BJ (cell line): ENCODE measurements around the gene ATP6V1B1. TPM values are rescaled to one million over a fixed set of nuclear protein-coding genes. Genes with fewer than 3 reads are reported as not detected.

Experiments
- CTCF ChIA-PET: fragments of 350-600 bp; formaldehyde crosslinking; extraction: SDS; loops from one replicate; lab custom pipeline; 2021; ENCODE audit warnings: antibody characterized with exemption, inconsistent platforms; lab: Yijun Ruan, JAX
- POLR2A ChIA-PET: fragments of 300-600 bp; sonication (Branson Sonifier 250); formaldehyde crosslinking; extraction: SDS; loops from one replicate; lab custom pipeline; 2021; ENCODE audit warnings: antibody characterized with exemption; lab: Charles Lee
- DNase-seq: peaks from one replicate; pipeline ENCODE4 v3.0.0-alpha.2; 2011; ENCODE audit warnings: low read depth
- H3K27me3 ChIP-seq: 2 replicates; pipeline ENCODE4 v1.6.0; 2011; ENCODE audit warnings: low read length; ENCODE audit not compliant: control insufficient read depth, insufficient read depth
- H3K36me3 ChIP-seq: 2 replicates; pipeline ENCODE4 v1.5.1; 2011; ENCODE audit warnings: low read length; ENCODE audit not compliant: control insufficient read depth, insufficient read depth
- H3K4me3 ChIP-seq: 2 replicates; pipeline ENCODE4 v1.5.1; 2011; ENCODE audit warnings: low read depth, mild to moderate bottlenecking, control low read depth, low read length
- polyA plus RNA-seq: library from polyadenylated mRNA; depleted of rRNA; stranded (reverse); fragments of >200 nt; gene quantifications from 2 replicates; pipeline ENCODE4 v1.2.3, GENCODE V29; 2011
- TF ChIP-seq, protein P1 (sequence below): IDR thresholded peaks from 2 replicates; pipeline ENCODE4 v1.5.1; 2011; ENCODE audit warnings: low read depth, mild to moderate bottlenecking, control low read depth, inconsistent platforms, low read length, moderate library complexity; ENCODE audit not compliant: insufficient read depth

ATP6V1B1 gene
- polyA plus RNA-seq, 1 experiment, result 1.3 TPM

DNA sequence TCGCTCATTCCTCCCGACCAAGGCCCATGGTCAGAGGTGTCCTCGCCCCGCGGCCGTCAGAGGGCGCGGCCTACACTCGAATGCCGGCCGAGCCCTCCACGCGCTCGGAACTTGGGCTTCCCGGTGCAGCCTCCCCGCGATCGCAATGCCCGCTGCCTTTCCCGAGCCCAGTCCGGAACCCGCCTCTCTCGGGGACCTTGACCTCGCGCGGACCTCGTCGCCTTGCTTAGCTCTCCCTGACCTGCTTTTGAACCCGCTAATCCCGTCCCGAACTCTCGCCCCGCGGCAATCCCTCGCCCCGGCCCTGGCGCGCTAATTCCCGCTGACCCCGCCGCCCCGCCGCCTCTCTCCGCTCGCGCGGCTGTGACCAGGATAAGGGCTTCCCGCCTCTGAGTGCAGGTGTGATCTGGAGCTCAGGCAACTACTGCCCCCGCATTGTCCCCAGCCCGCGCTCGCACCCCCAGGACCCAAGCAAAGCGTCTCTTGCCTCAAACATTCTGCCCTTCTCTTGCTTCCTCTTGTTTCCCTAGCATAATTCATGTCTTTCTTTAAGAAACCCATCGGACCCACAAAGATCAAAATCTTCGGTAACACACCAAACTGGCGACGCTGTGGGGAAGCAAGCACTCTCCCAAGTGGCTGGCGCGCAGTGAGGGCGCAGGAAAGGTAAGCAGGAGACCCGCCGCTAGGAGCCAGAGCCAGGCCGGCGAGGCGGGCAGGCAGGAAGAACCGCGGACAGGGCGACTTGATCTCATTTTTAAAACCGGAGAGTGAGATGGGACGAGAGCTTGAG is 46.6 kb upstream of the ATP6V1B1 start:
- Histone ChIP-seq H3K27me3 (peaks cover 71% of the 10 kb centered on the region), H3K36me3 (no peaks in the 10 kb centered on the region), H3K4me3 (no peak overlapping the region)
- TF ChIP-seq, protein P1, sequence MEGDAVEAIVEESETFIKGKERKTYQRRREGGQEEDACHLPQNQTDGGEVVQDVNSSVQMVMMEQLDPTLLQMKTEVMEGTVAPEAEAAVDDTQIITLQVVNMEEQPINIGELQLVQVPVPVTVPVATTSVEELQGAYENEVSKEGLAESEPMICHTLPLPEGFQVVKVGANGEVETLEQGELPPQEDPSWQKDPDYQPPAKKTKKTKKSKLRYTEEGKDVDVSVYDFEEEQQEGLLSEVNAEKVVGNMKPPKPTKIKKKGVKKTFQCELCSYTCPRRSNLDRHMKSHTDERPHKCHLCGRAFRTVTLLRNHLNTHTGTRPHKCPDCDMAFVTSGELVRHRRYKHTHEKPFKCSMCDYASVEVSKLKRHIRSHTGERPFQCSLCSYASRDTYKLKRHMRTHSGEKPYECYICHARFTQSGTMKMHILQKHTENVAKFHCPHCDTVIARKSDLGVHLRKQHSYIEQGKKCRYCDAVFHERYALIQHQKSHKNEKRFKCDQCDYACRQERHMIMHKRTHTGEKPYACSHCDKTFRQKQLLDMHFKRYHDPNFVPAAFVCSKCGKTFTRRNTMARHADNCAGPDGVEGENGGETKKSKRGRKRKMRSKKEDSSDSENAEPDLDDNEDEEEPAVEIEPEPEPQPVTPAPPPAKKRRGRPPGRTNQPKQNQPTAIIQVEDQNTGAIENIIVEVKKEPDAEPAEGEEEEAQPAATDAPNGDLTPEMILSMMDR, result no peak
- POLR2A ChIA-PET, result no interaction called here
- CTCF ChIA-PET, result interaction anchor here (4.5 kb wide), 1 partner anchor 18 kb away, joined by 20 read pairs; no protein-coding TSS in a partner anchor
- DNase-seq, result no peak

DNA sequence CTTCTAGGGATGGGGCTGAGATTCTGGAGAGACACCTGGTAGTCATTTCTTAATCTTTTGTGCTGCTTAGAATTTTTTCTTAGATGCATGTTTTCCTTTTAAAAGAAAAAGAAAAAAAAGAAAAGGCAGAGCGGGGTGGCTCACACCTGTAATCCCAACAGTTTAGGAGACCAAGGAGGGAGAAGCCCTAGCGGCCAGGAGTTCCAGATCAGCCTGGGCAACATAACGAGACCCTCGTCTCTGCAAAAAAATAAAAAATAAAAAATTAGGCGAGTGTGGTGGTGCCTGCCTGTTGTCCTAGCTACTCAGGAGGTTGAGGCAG is 46.0 kb upstream of the ATP6V1B1 start:
- no peaks in the 10 kb centered on the region for H3K36me3 ChIP-seq
- ChIA-PET POLR2A (no interaction called here), CTCF (interaction anchor here (4.5 kb wide), 1 partner anchor 18 kb away, joined by 20 read pairs; no protein-coding TSS in a partner anchor)
- TF ChIP-seq, protein P1, result no peak
- H3K4me3 ChIP-seq, result no peak overlapping the region
- peaks cover 74% of the 10 kb centered on the region for H3K27me3 ChIP-seq
- DNase-seq, result no peak

DNA sequence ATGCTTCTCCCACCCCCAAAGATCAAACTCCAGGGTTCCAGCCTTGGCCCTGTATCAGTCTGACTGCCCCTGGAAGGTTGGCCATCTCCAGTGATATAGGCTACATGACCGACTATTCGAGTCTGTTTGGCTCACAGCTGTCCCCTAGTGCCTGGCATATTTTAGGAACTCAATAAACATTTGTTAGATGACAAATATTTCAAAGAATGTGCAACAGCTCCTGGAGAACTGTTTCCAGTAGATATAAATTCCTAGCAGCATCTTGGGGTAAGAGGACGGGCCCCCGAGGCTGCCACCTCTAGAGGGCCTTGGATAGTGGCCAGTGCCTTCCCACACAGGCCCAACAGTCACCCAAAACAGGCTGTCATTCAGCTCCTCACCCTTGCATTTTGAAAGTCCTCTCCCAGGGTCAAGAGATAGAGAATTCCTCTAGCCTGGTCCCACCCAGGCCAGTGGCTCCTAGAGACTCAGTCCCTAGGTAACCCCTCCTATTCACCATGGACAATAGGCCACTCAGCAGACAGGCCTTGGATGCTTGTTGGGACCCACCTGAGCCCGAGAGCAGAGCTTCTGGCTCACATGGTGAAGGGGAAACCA is 45.1 kb upstream of the ATP6V1B1 start:
- DNase-seq, result no peak
- TF ChIP-seq, protein P1, result no peak
- Histone ChIP-seq H3K27me3 (peaks cover 79% of the 10 kb centered on the region), H3K4me3 (no peak overlapping the region), H3K36me3 (no peaks in the 10 kb centered on the region)
- CTCF ChIA-PET, result interaction anchor here (4.5 kb wide), 1 partner anchor 19 kb away, joined by 20 read pairs; no protein-coding TSS in a partner anchor
- POLR2A ChIA-PET, result no interaction called here

DNA sequence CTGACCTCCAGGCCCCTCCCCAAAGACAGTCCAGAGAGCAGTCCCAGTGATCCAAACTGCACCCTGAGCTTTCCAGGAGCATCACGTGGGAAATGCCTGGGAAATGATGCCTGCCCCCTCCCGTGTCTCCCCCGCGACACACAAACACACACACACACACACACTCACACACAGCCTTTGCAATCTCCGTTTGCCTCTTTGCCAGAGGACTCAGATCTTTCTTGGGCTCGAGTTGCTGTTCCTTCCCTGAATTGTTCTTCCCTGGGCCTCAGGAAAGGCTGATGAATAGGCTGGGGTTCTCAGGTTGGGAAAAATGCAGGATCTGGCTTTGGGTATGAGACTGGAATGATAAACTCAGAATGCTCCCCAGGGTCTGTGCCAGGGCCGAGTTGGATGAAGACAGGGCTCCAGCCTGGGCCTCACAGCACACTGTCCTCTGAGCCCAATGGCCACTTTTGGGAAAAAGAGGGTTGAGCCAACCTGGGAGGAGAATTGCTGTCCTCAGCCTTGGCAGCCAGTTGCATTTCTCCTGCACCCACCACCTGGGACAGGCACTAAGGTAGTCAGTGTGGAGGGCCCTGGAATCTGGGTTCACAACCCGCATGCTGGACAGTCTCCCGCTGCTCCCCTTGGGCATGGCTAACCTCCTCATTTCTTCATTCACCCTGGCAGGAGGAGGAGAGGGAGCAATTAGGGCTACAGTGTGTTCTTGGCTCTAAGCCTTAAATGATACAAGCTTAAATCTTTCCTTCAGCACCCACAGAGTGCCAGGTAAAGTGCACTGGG is 43.9 kb upstream of the ATP6V1B1 start:
- H3K36me3 ChIP-seq, result no peaks in the 10 kb centered on the region
- no peak for DNase-seq
- peaks cover 80% of the 10 kb centered on the region for H3K27me3 ChIP-seq
- CTCF ChIA-PET, result interaction anchor here (1.7 to 4.5 kb wide), 3 partner anchors 21 to 28 kb away, joined by 5 to 20 read pairs (median 5); no protein-coding TSS in a partner anchor
- POLR2A ChIA-PET, result no interaction called here
- TF ChIP-seq, protein P1, result no peak
- H3K4me3 ChIP-seq, result no peak overlapping the region

DNA sequence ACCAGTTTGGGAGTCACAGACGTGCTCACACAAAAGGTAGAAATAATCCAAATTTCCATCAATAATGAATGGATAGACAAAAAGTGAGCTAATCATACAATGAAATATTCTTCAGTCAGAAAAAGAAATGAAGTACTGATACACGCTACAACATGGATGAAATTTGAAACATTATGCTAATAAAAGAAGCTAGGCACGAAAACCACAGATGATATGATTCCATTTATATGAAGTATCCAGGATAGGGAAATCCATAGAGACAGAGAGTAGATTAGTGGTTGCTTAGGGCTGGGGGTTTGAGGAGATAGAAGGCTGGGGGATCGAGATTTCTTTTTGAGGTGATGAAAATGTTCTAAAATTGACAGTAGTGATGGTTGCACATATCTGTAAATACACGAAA is 43.0 kb upstream of the ATP6V1B1 start:
- Histone ChIP-seq H3K4me3 (no peak overlapping the region), H3K27me3 (peaks cover 83% of the 10 kb centered on the region), H3K36me3 (no peaks in the 10 kb centered on the region)
- TF ChIP-seq, protein P1, result no peak
- ChIA-PET CTCF (interaction anchor here (0.7 to 2.0 kb wide), 3 partner anchors 22 to 55 kb away, joined by 3 to 5 read pairs (median 5); no protein-coding TSS in a partner anchor), POLR2A (no interaction called here)
- DNase-seq, result no peak
